SK-N-SH treated with all-trans-retinoic acid at 6 μM for 48 hours (cell line): ENCODE results near the gene CYREN.

Experiments
- ATAC-seq: fragments of 200-7000 bp; cut with Tn5 transposase; 3 replicates; pipeline ENCODE4 v1.9.1; 2020; ENCODE audit warnings: mild to moderate bottlenecking, moderate library complexity
- ARNTL ChIP-seq: fragments of 450-650 bp; formaldehyde crosslinking; IDR thresholded peaks from 2 replicates; pipeline ENCODE4 v1.5.0; 2020; ENCODE audit warnings: low read depth, mild to moderate bottlenecking, moderate library complexity, borderline replicate concordance
- BACH2 ChIP-seq: fragments of 250-450 bp; sonication (Bioruptor Pico); IDR thresholded peaks from 2 replicates; pipeline ENCODE4 v1.9.0; 2021; ENCODE audit warnings: mild to moderate bottlenecking, borderline replicate concordance
- CREB5 ChIP-seq: fragments of 250-450 bp; sonication (Bioruptor Pico); IDR thresholded peaks from 2 replicates; pipeline ENCODE4 v1.5.1; 2020; ENCODE audit warnings: low read depth, mild to moderate bottlenecking, moderate library complexity
- CSDC2 ChIP-seq: fragments of 250-450 bp; sonication (Bioruptor Pico); IDR thresholded peaks from 2 replicates; pipeline ENCODE4 v1.5.0; 2020; ENCODE audit warnings: mild to moderate bottlenecking, moderate library complexity
- CSRNP3 ChIP-seq: fragments of 250-450 bp; sonication (Bioruptor Pico); IDR thresholded peaks from 2 replicates; pipeline ENCODE4 v1.5.1; 2021; ENCODE audit warnings: mild to moderate bottlenecking, moderate library complexity
- ESRRG ChIP-seq: fragments of 250-450 bp; sonication (Bioruptor Pico); IDR thresholded peaks from 2 replicates; pipeline ENCODE4 v1.6.1; 2021; ENCODE audit warnings: mild to moderate bottlenecking
- GLIS3 ChIP-seq: fragments of 250-450 bp; sonication (Bioruptor Pico); IDR thresholded peaks from 2 replicates; pipeline ENCODE4 v1.5.0; 2020; ENCODE audit warnings: mild to moderate bottlenecking, moderate library complexity
- ISL1 ChIP-seq: fragments of 250-450 bp; sonication (Bioruptor Pico); IDR thresholded peaks from 2 replicates; pipeline ENCODE4 v2.1.2; 2022; ENCODE audit warnings: mild to moderate bottlenecking, moderate library complexity
- POU6F1 ChIP-seq: fragments of 250-450 bp; sonication (Bioruptor Pico); IDR thresholded peaks from 2 replicates; pipeline ENCODE4 v1.8.0; 2021; ENCODE audit warnings: low read depth, mild to moderate bottlenecking, moderate library complexity, borderline replicate concordance
- PPARA ChIP-seq: fragments of 250-450 bp; sonication (Bioruptor Pico); IDR thresholded peaks from 2 replicates; pipeline ENCODE4 v1.5.0; 2020; ENCODE audit warnings: mild to moderate bottlenecking, borderline replicate concordance
- RARB ChIP-seq: fragments of 250-450 bp; sonication (Bioruptor Pico); IDR thresholded peaks from 2 replicates; pipeline ENCODE4 v1.8.0; 2021; ENCODE audit warnings: mild to moderate bottlenecking, moderate library complexity
- SNAI2 ChIP-seq: fragments of 250-450 bp; sonication (Bioruptor Pico); IDR thresholded peaks from 2 replicates; pipeline ENCODE4 v1.5.0; 2020; ENCODE audit warnings: mild to moderate bottlenecking, moderate library complexity
- TCF4 ChIP-seq: fragments of 250-450 bp; sonication (Bioruptor Pico); IDR thresholded peaks from 2 replicates; pipeline ENCODE4 v1.8.0; 2021; ENCODE audit warnings: mild to moderate bottlenecking, moderate library complexity, borderline replicate concordance
- TOX ChIP-seq: fragments of 250-450 bp; sonication (Bioruptor Pico); IDR thresholded peaks from 2 replicates; pipeline ENCODE4 v1.8.0; 2021; ENCODE audit warnings: mild to moderate bottlenecking, moderate library complexity, borderline replicate concordance
- TSHZ2 ChIP-seq: fragments of 250-450 bp; sonication (Bioruptor Pico); IDR thresholded peaks from 2 replicates; pipeline ENCODE4 v1.5.0; 2020; ENCODE audit warnings: mild to moderate bottlenecking, moderate library complexity
- ZC3H10 ChIP-seq: fragments of 250-450 bp; sonication (Bioruptor Pico); IDR thresholded peaks from 2 replicates; pipeline ENCODE4 v1.5.1; 2021; ENCODE audit warnings: mild to moderate bottlenecking, moderate library complexity
- ZFP30 ChIP-seq: fragments of 450-650 bp; formaldehyde crosslinking; IDR thresholded peaks from 2 replicates; pipeline ENCODE4 v1.5.0; 2022; ENCODE audit warnings: mild to moderate bottlenecking, moderate library complexity
- ZNF565 ChIP-seq: fragments of 450-650 bp; formaldehyde crosslinking; conservative IDR thresholded peaks from 2 replicates; pipeline ENCODE4 v1.5.0; 2020; ENCODE audit warnings: low read depth, mild to moderate bottlenecking, moderate library complexity
- ZNF70 ChIP-seq: fragments of 450-650 bp; formaldehyde crosslinking; IDR thresholded peaks from 2 replicates; pipeline ENCODE4 v1.5.0; 2020; ENCODE audit warnings: mild to moderate bottlenecking, moderate library complexity
- ZNF8 ChIP-seq: fragments of 450-650 bp; formaldehyde crosslinking; IDR thresholded peaks from 2 replicates; pipeline ENCODE4 v1.5.0; 2020; ENCODE audit warnings: mild to moderate bottlenecking, moderate library complexity

Gene CYREN

GRCh38 chr7:135208102-135208793, 37.7 kb upstream of the CYREN start (continued):
- TF ChIP-seq POU6F1 (CRISPR knock-in tag) (no peak), TSHZ2 (no peak), SNAI2 (CRISPR knock-in tag) (no peak), ESRRG (CRISPR knock-in tag) (no peak)

- no peak for ATAC-seq
- TF ChIP-seq SNAI2 (CRISPR knock-in tag): no peak
- TF ChIP-seq ZNF70 (CRISPR knock-in tag): no peak
- no peak for TF ChIP-seq RARB (CRISPR knock-in tag)
- no peak for TF ChIP-seq BACH2
- TF ChIP-seq ESRRG (CRISPR knock-in tag): no peak
- no peak for TF ChIP-seq PPARA (CRISPR knock-in tag)
- TF ChIP-seq GLIS3 (CRISPR knock-in tag): no peak
- TF ChIP-seq TCF4 (CRISPR knock-in tag): no peak
Observed at GRCh38 chr7:135207406-135208101, 37.0 kb upstream of the CYREN start.

- TF ChIP-seq TCF4 (CRISPR knock-in tag): no peak
- no peak for ATAC-seq
Observed at GRCh38 chr7:135206941-135207391, 36.5 kb upstream of the CYREN start.

- TF ChIP-seq ZNF8 (CRISPR knock-in tag) (no peak), CSRNP3 (CRISPR knock-in tag) (no peak), ZC3H10 (no peak), TOX (CRISPR knock-in tag) (no peak), RARB (CRISPR knock-in tag) (no peak), TCF4 (CRISPR knock-in tag) (no peak), PPARA (CRISPR knock-in tag) (no peak), CSDC2 (CRISPR knock-in tag) (no peak), SNAI2 (CRISPR knock-in tag) (no peak), TSHZ2 (no peak), POU6F1 (CRISPR knock-in tag) (no peak), GLIS3 (CRISPR knock-in tag) (no peak), CREB5 (CRISPR knock-in tag) (no peak), ARNTL (CRISPR knock-in tag) (no peak), ISL1 (CRISPR knock-in tag) (no peak), ZNF565 (CRISPR knock-in tag) (no peak), ZFP30 (CRISPR knock-in tag) (no peak), BACH2 (no peak)
- no peak for ATAC-seq
Observed at GRCh38 chr7:135205850-135206249, 35.3 kb upstream of the CYREN start.
